DMS 273 treated with DMSO at 0.1 percent for 48 hours (cell line): ENCODE results near the gene DHRSX.
"Not testable (repeated sequence)": the region's sequence is repeated elsewhere in the genome, so short reads cannot be mapped to it uniquely, and the experiment has no call there.

Source experiments
- DNase-seq: peaks from one replicate; lab custom pipeline; 2025; lab: John Stamatoyannopoulos, UW

Gene DHRSX

DNA sequence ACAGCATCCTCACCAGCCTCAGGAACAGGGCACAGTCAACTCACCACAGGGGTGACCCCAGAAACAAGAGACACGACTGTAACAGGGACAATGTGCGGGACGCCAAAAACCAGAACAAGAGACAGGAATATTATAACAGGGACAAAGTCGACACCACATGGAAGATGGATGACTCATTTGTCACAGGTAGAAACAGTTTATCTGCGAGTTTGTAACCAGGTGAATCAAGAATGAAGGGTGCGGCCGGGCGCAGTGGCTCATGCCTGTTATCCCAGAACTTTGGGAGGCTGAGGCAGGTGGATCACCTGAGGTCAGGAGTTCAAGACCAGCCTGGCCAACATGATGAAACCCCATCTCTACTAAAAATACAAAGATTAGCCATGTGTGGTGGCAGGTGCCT, 44.7 kb downstream of the DHRSX start:
- not testable (repeated sequence) for DNase-seq

GRCh38 chrX:2454620-2455019, 46.2 kb downstream of the DHRSX start:
- not testable (repeated sequence) for DNase-seq

DNA sequence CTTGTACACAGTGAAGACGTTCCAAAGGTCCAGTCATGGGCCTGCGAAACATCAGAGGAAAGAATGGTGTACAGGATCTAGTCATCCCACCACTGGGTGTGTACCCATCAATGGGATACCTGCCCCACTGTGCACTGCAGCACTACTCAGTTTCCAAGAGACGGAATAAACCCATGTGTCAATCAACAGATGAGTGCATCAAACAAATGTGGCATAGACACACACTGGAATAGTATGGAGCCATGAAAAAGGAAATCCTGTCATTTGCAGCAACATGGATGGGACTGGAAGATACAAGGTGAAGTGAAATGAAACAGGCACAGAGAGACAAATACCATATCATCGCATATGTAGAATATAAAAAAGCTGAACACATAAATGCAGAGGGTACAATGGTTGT, 48.0 kb downstream of the DHRSX start:
- DNase-seq, result no peak

- no peak for DNase-seq
These were observed 48.4 kb downstream of the DHRSX start for GRCh38 chrX:2452317-2452784.

- no peak for DNase-seq
These were observed 49.1 kb downstream of the DHRSX start for GRCh38 chrX:2451501-2452316.

DNA sequence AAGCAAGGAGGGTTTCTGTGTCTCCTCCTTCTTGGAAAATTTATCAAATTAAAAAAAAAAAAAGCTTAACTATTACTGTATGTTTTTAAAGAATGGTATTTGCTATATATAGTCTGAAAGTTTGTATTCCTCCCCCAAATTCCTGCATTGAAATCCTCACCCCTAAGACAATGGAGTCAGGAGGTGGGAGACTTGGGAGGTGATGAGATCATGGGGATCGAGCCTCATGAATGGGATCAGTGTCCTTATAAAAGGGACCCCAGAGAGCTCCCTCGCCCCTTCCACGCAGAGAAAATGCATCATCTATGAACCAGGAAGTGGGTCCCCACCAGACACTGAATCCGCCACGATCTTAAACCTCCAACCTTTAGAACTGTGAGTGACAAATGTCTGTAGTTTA, 50.1 kb downstream of the DHRSX start:
- DNase-seq, result no peak

GRCh38 chrX:2449135-2449886, 51.5 kb downstream of the DHRSX start:
- DNase-seq, result no peak

DNA sequence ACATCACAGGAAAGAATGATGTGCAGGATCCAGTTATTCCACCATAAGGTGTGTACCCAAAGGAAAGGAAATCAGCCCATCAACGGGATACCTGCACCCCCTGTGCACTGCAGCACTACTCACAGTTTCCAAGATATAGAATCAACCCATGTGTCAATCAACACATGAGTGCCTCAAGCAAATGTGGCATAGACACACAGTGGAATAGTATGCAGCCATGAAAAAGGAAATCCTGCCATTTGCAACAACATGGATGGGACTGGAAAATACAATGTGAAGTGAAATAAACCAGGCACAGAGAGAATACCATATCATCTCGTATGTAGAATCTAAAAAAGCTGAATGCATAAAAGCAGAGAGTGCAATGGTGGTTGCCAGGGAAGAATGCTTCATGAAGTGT, 53.3 kb downstream of the DHRSX start:
- DNase-seq, result no peak

DNA sequence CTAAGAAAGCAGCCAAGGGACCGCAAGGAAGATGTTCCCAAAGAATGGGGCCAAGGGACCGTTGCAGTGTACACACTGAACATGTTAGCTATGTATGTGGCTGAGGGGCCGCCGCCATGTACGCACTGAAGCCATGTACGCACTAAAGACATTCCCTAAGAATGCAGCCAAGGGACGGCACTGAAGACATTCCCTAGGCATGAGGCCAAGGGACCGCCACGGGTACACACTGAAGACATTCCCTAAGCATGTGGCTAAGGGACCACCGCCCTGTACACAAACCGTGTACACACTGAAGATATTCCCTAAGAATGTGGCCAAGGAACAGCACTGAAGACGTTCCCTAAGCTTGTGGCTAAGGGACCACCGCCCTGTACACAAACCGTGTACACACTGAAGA, 54.0 kb downstream of the DHRSX start:
- DNase-seq, result no peak

- no peak for DNase-seq
These were observed 54.8 kb downstream of the DHRSX start for GRCh38 chrX:2445662-2446623.

- DNase-seq, result no peak
These were observed 58.1 kb downstream of the DHRSX start for GRCh38 chrX:2442694-2443093.

- no peak for DNase-seq
These were observed 59.3 kb downstream of the DHRSX start for GRCh38 chrX:2441466-2441865.

GRCh38 chrX:2439613-2440012, 61.2 kb downstream of the DHRSX start:
- no peak for DNase-seq

- DNase-seq, result no peak
These were observed 65.3 kb downstream of the DHRSX start for GRCh38 chrX:2435465-2435864.

GRCh38 chrX:2434270-2435163, 66.3 kb downstream of the DHRSX start:
- no peak for DNase-seq

GRCh38 chrX:2432298-2432863, 68.4 kb downstream of the DHRSX start:
- no peak for DNase-seq

DNA sequence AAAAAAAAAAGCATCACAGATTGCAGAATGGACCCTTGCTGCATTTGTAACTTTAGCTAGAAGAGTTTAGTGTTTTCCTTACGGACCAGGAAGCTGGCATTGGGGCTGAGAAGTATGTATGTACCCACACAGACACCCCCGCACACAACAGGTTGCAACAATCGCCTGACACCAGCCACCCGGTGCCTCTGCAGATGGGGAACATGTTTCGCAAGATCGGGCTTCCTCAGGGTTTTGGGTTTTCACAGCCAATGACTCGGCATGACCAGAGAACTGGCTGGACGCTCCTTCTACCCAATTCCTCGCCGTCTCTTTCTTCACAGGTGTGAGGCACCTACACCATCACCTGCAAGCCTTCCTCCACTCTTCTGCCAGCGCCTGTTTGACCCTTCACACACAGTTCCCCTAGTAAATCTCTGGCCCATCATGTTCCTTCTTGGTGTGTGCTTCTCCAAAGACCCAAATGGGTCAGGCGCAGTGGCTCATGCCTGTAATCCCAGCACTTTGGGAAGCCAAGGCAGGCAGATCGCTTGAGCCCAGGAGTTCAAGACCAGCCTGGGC, 70.4 kb downstream of the DHRSX start:
- no peak for DNase-seq

GRCh38 chrX:2427737-2428136, 73.0 kb downstream of the DHRSX start:
- DNase-seq, result no peak

GRCh38 chrX:2427147-2427546, 73.6 kb downstream of the DHRSX start:
- no peak for DNase-seq

DNA sequence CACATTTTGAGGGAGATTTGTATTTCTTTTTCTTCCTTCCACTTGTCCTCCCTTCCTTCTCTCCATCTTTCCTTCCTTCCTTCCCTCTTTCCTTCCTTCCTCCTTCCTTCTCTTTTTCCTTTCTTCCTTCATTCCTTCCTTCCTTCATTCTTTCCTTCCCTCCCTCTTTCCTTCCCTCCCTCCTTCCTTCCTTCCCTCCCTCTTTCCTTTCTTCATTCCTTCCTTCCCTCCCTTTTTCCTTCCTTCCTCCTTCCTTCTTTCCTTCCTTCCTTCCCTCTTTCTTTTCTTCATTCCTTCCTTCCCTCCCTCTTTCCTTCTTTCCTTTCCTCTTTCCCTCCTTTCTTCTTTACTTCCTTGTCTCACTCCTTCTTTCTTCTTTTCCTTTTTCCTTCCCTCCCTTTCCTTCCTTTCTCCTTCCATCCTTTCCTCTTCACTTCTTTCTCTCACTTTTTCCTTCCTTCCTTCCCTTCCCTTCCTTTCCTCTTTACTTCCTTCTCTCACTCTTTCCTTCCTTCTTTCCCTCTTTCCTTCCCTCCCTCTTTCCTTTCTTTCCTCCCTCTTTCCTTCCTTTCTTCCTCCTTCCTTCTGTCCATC, 74.4 kb downstream of the DHRSX start:
- DNase-seq, result no peak
